WTC11 (cell line): ENCODE data around the gene NEDD8. TPM values are rescaled to one million over a fixed set of nuclear protein-coding genes. Genes with fewer than 3 reads are reported as not detected.

Experiments
- ATAC-seq: fragments of 200-7000 bp; cut with Tn5 transposase; 2 replicates; pipeline ENCODE4 v1.10.0; 2021; ENCODE audit warnings: mild to moderate bottlenecking, moderate library complexity
- CTCF ChIA-PET: fragments of 300-600 bp; sonication (Branson Sonifier 250); formaldehyde crosslinking; loops from one replicate; lab custom pipeline; 2021; ENCODE audit warnings: antibody characterized with exemption; lab: Charles Lee
- POLR2A ChIA-PET: fragments of 350-600 bp; sonication (Branson Sonifier 250); formaldehyde crosslinking; loops from one replicate; lab custom pipeline; 2021; ENCODE audit warnings: antibody characterized with exemption; lab: Charles Lee
- DNase-seq: peaks from one replicate; pipeline ENCODE4 v3.0.0; 2021; ENCODE audit warnings: low spot score
- H3K27ac Mint-ChIP-seq: 2 replicates; pipeline ENCODE4 v1.8.0; 2021; ENCODE audit warnings: mixed read lengths
- H3K27me3 Mint-ChIP-seq: 2 replicates; pipeline ENCODE4 v1.8.0; 2021; ENCODE audit warnings: low read depth, mild to moderate bottlenecking, moderate library complexity, mixed read lengths
- H3K36me3 Mint-ChIP-seq: 2 replicates; pipeline ENCODE4 v1.8.0; 2021; ENCODE audit warnings: mixed read lengths
- H3K4me1 Mint-ChIP-seq: 2 replicates; pipeline ENCODE4 v1.8.0; 2022; ENCODE audit warnings: mixed read lengths
- H3K4me3 Mint-ChIP-seq: 2 replicates; pipeline ENCODE4 v1.8.0; 2021; ENCODE audit warnings: mild to moderate bottlenecking, moderate library complexity, mixed read lengths
- H3K9me3 Mint-ChIP-seq: 2 replicates; pipeline ENCODE4 v1.8.0; 2021; ENCODE audit warnings: mixed read lengths
- AFF4 ChIP-seq: sonication (generic); formaldehyde crosslinking; IDR thresholded peaks from 2 replicates; pipeline ENCODE4 v1.8.1; 2023; ENCODE audit warnings: mild to moderate bottlenecking, missing genetic modification reagents, borderline replicate concordance
- CDX4 ChIP-seq: fragments of 250-450 bp; sonication (Bioruptor Pico); IDR thresholded peaks from 2 replicates; pipeline ENCODE4 v1.9.0; 2021; ENCODE audit warnings: moderate library complexity, mild to moderate bottlenecking, inconsistent platforms, borderline replicate concordance
- E2F1 ChIP-seq: sonication (generic); formaldehyde crosslinking; IDR thresholded peaks from 2 replicates; pipeline ENCODE4 v1.8.0; 2022; ENCODE audit warnings: mild to moderate bottlenecking, missing genetic modification reagents
- ELF4 ChIP-seq: sonication (generic); formaldehyde crosslinking; IDR thresholded peaks from 2 replicates; pipeline ENCODE4 v1.8.1; 2022; ENCODE audit warnings: low read depth, mild to moderate bottlenecking, moderate library complexity, missing genetic modification reagents
- FOXP1 ChIP-seq: sonication (generic); formaldehyde crosslinking; IDR thresholded peaks from 2 replicates; pipeline ENCODE4 v1.8.0; 2022; ENCODE audit warnings: missing genetic modification reagents, mild to moderate bottlenecking, moderate library complexity, borderline replicate concordance
- GABPB1 ChIP-seq: sonication (generic); formaldehyde crosslinking; IDR thresholded peaks from 2 replicates; pipeline ENCODE4 v1.8.1; 2023; ENCODE audit warnings: mild to moderate bottlenecking, missing genetic modification reagents
- JAZF1 ChIP-seq: fragments of 250-450 bp; sonication (Bioruptor Pico); IDR thresholded peaks from 2 replicates; pipeline ENCODE4 v1.9.0; 2021; ENCODE audit warnings: moderate library complexity, mild to moderate bottlenecking, inconsistent platforms
- MAX ChIP-seq: sonication (generic); formaldehyde crosslinking; IDR thresholded peaks from 2 replicates; pipeline ENCODE4 v1.8.0; 2022; ENCODE audit warnings: mild to moderate bottlenecking, missing genetic modification reagents
- MLX ChIP-seq: sonication (generic); formaldehyde crosslinking; IDR thresholded peaks from 2 replicates; pipeline ENCODE4 v1.8.1; 2023; ENCODE audit warnings: mild to moderate bottlenecking, missing genetic modification reagents, moderate library complexity
- NFE2L1 ChIP-seq: sonication (generic); formaldehyde crosslinking; IDR thresholded peaks from 2 replicates; pipeline ENCODE4 v1.8.1; 2023; ENCODE audit warnings: missing genetic modification reagents
- NFYB ChIP-seq: sonication (generic); formaldehyde crosslinking; conservative IDR thresholded peaks from 2 replicates; pipeline ENCODE4 v1.8.0; 2022; ENCODE audit warnings: low read depth, missing genetic modification reagents
- NR1H2 ChIP-seq: sonication (generic); formaldehyde crosslinking; IDR thresholded peaks from 2 replicates; pipeline ENCODE4 v1.9.0; 2021; ENCODE audit warnings: mild to moderate bottlenecking, moderate library complexity, missing genetic modification reagents
- NR2C2 ChIP-seq: sonication (generic); formaldehyde crosslinking; IDR thresholded peaks from 2 replicates; pipeline ENCODE4 v1.8.0; 2022; ENCODE audit warnings: mild to moderate bottlenecking, missing genetic modification reagents
- PRRX2 ChIP-seq: fragments of 250-450 bp; sonication (Bioruptor Pico); IDR thresholded peaks from 2 replicates; pipeline ENCODE4 v1.8.0; 2021; ENCODE audit warnings: mild to moderate bottlenecking
- ZBTB43 ChIP-seq: sonication (generic); formaldehyde crosslinking; IDR thresholded peaks from 2 replicates; pipeline ENCODE4 v1.8.1; 2023; ENCODE audit warnings: mild to moderate bottlenecking, missing genetic modification reagents
- ZNF138 ChIP-seq: sonication (generic); formaldehyde crosslinking; conservative IDR thresholded peaks from 2 replicates; pipeline ENCODE4 v1.8.1; 2022; ENCODE audit warnings: mild to moderate bottlenecking, moderate library complexity, missing genetic modification reagents
- ZNF396 ChIP-seq: fragments of 250-450 bp; sonication (Bioruptor Pico); IDR thresholded peaks from 2 replicates; pipeline ENCODE4 v1.8.0; 2021; ENCODE audit warnings: mild to moderate bottlenecking, moderate library complexity, borderline replicate concordance
- ZNF671 ChIP-seq: fragments of 250-450 bp; sonication (Bioruptor Pico); IDR thresholded peaks from 2 replicates; pipeline ENCODE4 v1.8.0; 2021; ENCODE audit warnings: mild to moderate bottlenecking
- ZSCAN18 ChIP-seq: fragments of 250-450 bp; sonication (Bioruptor Pico); IDR thresholded peaks from 2 replicates; pipeline ENCODE4 v2.1.2; 2022; ENCODE audit warnings: mild to moderate bottlenecking, moderate library complexity
- total RNA-seq: library from RNA; stranded (reverse); gene quantifications from 3 replicates; pipeline ENCODE4 v1.2.3, GENCODE V29; 2021

The NEDD8 gene
- total RNA-seq, 1 experiment from 2014 or later: 233 TPM

GRCh38 chr14:24277606-24278321, 45.6 kb upstream of the NEDD8 start:
- no peaks in the 10 kb centered on the region for H3K9me3 Mint-ChIP-seq
- H3K27me3 Mint-ChIP-seq: no peaks in the 10 kb centered on the region
- no peak overlapping the region for H3K27ac Mint-ChIP-seq
- CTCF ChIA-PET: interaction anchor here (1.3 to 1.8 kb wide), 2 partner anchors 19 to 22 kb away, joined by 4 to 12 read pairs; partner anchors contain the start of genes DHRS1 and NOP9
- no peak for TF ChIP-seq E2F1
- no peak for TF ChIP-seq NR1H2 (CRISPR knock-in tag)
- TF ChIP-seq ZSCAN18 (CRISPR knock-in tag): no peak
- TF ChIP-seq MAX (CRISPR knock-in tag): no peak
- no peak for TF ChIP-seq NR2C2 (CRISPR knock-in tag)
- no peak for TF ChIP-seq ZNF138 (CRISPR knock-in tag)
- TF ChIP-seq AFF4 (CRISPR knock-in tag): no peak
- TF ChIP-seq GABPB1 (CRISPR knock-in tag): no peak
- no peaks in the 10 kb centered on the region for H3K36me3 Mint-ChIP-seq
- no peak overlapping the region for H3K4me3 Mint-ChIP-seq
- POLR2A ChIA-PET: no interaction called here
- no peak for DNase-seq
- ATAC-seq: no peak
- H3K4me1 Mint-ChIP-seq: peaks cover 7% of the 10 kb centered on the region

- DNase-seq: no peak
- Mint-ChIP-seq H3K9me3 (no peaks in the 10 kb centered on the region), H3K4me1 (peaks cover 12% of the 10 kb centered on the region), H3K4me3 (no peak overlapping the region), H3K27me3 (no peaks in the 10 kb centered on the region), H3K27ac (no peak overlapping the region), H3K36me3 (no peaks in the 10 kb centered on the region)
- ChIA-PET CTCF (interaction anchor here (1.3 to 3.9 kb wide), 3 partner anchors 20 to 35 kb away, joined by 4 to 28 read pairs (median 12); partner anchors contain the start of genes DHRS1, NOP9 and TINF2), POLR2A (no interaction called here)
- no peak for ATAC-seq
- no peak for TF ChIP-seq E2F1
These were observed 44.9 kb upstream of the NEDD8 start for GRCh38 chr14:24277071-24277470.

- no peak for ATAC-seq
- 0 out of 2 replicates have a peak overlapping the region, but pooled peaks have one; percentile 6 for H3K4me3 Mint-ChIP-seq
- H3K4me1 Mint-ChIP-seq: peaks cover 16% of the 10 kb centered on the region
- ChIA-PET CTCF (interaction anchor here (0.8 to 3.9 kb wide), 9 partner anchors 9 to 157 kb away, joined by 3 to 28 read pairs (median 5); partner anchors contain the start of genes CIDEB, DHRS1, MDP1 and NOP9), POLR2A (interaction anchor here (1.0 kb wide), 1 partner anchor 32 kb away, joined by 3 read pairs; the partner anchor contains the start of gene TINF2)
- H3K36me3 Mint-ChIP-seq: no peaks in the 10 kb centered on the region
- no peak for TF ChIP-seq FOXP1
- no peak for TF ChIP-seq CDX4 (CRISPR knock-in tag)
- TF ChIP-seq MLX: no peak
- no peak for TF ChIP-seq NFE2L1
- no peak for TF ChIP-seq JAZF1 (CRISPR knock-in tag)
- TF ChIP-seq ZBTB43 (CRISPR knock-in tag): no peak
- TF ChIP-seq PRRX2 (CRISPR knock-in tag): no peak
- no peak for TF ChIP-seq ZNF396
- no peak for TF ChIP-seq ZNF671 (CRISPR knock-in tag)
- no peak for TF ChIP-seq NFYB (CRISPR knock-in tag)
- TF ChIP-seq ELF4 (CRISPR knock-in tag): no peak
- DNase-seq: no peak
- H3K9me3 Mint-ChIP-seq: no peaks in the 10 kb centered on the region
- H3K27me3 Mint-ChIP-seq: no peaks in the 10 kb centered on the region
- H3K27ac Mint-ChIP-seq: peak overlapping the region; percentile 52
These were observed 42.0 kb upstream of the NEDD8 start for GRCh38 chr14:24274101-24274543.
